H1 (cell line): Measurements from ENCODE around the gene SSU72. TPM values are rescaled to one million over a fixed set of nuclear protein-coding genes. Genes with fewer than 3 reads are reported as not detected.
A peak's percentile ranks its signal among the peaks of the same experiment; 100 is the strongest.

Experiments used
- CTBP2 ChIP-seq: IDR thresholded peaks from 2 replicates; pipeline ENCODE4 v1.7.0; 2011; ENCODE audit warnings: borderline replicate concordance, mild to moderate bottlenecking, moderate library complexity, mixed read lengths, low read length; ENCODE audit not compliant: insufficient read depth, insufficient read length
- RAD21 ChIP-seq, 2 experiments: IDR thresholded peaks in 1 of 2; conservative IDR thresholded peaks in 1 of 2; 2 replicates each; pipeline ENCODE4 v1.6.1; 2011; ENCODE audit warnings: low read depth in 2 of 2, low read length in 2 of 2, improper control_type of control experiment in 1 of 2, inconsistent platforms in 1 of 2, mild to moderate bottlenecking in 1 of 2, moderate library complexity in 1 of 2
- SAP30 ChIP-seq: fragments of 300-600 bp; sonication (generic); IDR thresholded peaks from 2 replicates; pipeline ENCODE4 v1.7.1; 2012; ENCODE audit warnings: low read length, moderate library complexity, mild to moderate bottlenecking, inconsistent platforms; ENCODE audit not compliant: insufficient read depth, insufficient replicate concordance
- polyA plus RNA-seq, 7 experiments: library from polyadenylated mRNA; depleted of rRNA in 3 of 7; stranded (reverse) in 5 of 7; unstranded in 2 of 7; fragments of >200 nt in 5 of 7; fragments of 200-250 nt in 2 of 7; gene quantifications; 1 replicate in 5 of 7; 2 replicates in 1 of 7; 4 replicates in 1 of 7; pipeline versions ENCODE4 v1.2.1 to v1.2.3, GENCODE V29; 2011 to 2013; ENCODE audit warnings: missing spikeins in 2 of 7, mixed read lengths in 2 of 7
- total RNA-seq: library from RNA; stranded (reverse); fragmentation: NEBNext Ultra II Directional; extraction: Animal tissue kit (Norgen Biotek cat#: 25700); gene quantifications from 2 replicates; pipeline ENCODE4 v1.2.1, GENCODE V29; 2021
- TF ChIP-seq, protein P1 (sequence below): IDR thresholded peaks from 2 replicates; pipeline ENCODE4 v1.6.1; 2012; ENCODE audit warnings: low read length, inconsistent platforms
- TF ChIP-seq, protein P2 (sequence below): fragments of 300-600 bp; sonication (generic); IDR thresholded peaks from 2 replicates; pipeline ENCODE4 v1.7.1; 2012; ENCODE audit warnings: low read length, moderate library complexity, mild to moderate bottlenecking, inconsistent platforms; ENCODE audit not compliant: insufficient replicate concordance
- TF ChIP-seq, protein P3 (sequence below): IDR thresholded peaks from 2 replicates; pipeline ENCODE4 v1.6.1; 2012; ENCODE audit warnings: inconsistent platforms

The SSU72 gene
- total and polyA plus RNA-seq, 2 of the 8 experiments (the other 6 are each of a cell fraction or from before 2014, with no cell fraction given): 110 to 165 TPM

DNA sequence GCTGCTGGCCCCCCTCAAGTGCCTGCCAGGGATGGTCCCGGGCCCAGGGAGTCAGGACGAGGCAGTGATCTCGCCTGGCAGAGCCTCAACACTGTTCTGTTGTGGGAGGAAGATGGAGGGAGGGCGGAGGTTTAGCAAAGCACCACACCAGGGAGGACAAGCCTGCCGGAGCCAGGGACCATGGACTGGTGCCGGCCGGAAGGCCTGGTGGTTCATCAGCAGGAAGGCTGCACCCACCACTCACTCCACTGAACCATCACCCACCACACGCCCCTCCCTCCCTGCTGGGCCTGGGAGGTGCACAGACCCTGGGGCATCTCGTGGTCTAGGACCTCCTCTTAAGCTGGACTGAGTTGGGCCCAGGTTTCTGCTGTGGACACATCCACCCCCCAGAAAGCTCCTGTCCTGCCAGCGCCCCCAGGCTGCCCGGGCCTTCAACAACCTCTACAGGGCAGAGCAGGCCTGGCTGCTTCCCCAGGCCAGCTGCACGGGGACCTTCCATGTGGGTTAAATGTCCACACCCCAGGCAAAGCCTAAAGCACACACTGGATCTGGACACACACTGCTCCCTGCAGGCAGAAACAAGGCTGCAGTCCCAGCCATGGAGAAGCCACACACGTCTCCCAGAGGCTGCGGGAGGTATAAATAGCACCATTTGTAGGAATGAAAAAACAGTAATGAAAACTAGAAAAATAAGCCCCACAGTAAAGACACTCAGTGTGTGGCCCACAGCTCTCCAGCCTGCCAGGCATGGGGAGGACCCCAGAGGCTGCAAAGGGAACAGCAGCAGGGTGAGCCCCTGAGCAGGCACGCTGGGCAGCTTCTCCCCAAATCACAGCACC lies 23.9 kb downstream of the SSU72 start (continued):
- TF ChIP-seq, protein P1, sequence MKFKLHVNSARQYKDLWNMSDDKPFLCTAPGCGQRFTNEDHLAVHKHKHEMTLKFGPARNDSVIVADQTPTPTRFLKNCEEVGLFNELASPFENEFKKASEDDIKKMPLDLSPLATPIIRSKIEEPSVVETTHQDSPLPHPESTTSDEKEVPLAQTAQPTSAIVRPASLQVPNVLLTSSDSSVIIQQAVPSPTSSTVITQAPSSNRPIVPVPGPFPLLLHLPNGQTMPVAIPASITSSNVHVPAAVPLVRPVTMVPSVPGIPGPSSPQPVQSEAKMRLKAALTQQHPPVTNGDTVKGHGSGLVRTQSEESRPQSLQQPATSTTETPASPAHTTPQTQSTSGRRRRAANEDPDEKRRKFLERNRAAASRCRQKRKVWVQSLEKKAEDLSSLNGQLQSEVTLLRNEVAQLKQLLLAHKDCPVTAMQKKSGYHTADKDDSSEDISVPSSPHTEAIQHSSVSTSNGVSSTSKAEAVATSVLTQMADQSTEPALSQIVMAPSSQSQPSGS: no peak
- TF ChIP-seq, protein P2, sequence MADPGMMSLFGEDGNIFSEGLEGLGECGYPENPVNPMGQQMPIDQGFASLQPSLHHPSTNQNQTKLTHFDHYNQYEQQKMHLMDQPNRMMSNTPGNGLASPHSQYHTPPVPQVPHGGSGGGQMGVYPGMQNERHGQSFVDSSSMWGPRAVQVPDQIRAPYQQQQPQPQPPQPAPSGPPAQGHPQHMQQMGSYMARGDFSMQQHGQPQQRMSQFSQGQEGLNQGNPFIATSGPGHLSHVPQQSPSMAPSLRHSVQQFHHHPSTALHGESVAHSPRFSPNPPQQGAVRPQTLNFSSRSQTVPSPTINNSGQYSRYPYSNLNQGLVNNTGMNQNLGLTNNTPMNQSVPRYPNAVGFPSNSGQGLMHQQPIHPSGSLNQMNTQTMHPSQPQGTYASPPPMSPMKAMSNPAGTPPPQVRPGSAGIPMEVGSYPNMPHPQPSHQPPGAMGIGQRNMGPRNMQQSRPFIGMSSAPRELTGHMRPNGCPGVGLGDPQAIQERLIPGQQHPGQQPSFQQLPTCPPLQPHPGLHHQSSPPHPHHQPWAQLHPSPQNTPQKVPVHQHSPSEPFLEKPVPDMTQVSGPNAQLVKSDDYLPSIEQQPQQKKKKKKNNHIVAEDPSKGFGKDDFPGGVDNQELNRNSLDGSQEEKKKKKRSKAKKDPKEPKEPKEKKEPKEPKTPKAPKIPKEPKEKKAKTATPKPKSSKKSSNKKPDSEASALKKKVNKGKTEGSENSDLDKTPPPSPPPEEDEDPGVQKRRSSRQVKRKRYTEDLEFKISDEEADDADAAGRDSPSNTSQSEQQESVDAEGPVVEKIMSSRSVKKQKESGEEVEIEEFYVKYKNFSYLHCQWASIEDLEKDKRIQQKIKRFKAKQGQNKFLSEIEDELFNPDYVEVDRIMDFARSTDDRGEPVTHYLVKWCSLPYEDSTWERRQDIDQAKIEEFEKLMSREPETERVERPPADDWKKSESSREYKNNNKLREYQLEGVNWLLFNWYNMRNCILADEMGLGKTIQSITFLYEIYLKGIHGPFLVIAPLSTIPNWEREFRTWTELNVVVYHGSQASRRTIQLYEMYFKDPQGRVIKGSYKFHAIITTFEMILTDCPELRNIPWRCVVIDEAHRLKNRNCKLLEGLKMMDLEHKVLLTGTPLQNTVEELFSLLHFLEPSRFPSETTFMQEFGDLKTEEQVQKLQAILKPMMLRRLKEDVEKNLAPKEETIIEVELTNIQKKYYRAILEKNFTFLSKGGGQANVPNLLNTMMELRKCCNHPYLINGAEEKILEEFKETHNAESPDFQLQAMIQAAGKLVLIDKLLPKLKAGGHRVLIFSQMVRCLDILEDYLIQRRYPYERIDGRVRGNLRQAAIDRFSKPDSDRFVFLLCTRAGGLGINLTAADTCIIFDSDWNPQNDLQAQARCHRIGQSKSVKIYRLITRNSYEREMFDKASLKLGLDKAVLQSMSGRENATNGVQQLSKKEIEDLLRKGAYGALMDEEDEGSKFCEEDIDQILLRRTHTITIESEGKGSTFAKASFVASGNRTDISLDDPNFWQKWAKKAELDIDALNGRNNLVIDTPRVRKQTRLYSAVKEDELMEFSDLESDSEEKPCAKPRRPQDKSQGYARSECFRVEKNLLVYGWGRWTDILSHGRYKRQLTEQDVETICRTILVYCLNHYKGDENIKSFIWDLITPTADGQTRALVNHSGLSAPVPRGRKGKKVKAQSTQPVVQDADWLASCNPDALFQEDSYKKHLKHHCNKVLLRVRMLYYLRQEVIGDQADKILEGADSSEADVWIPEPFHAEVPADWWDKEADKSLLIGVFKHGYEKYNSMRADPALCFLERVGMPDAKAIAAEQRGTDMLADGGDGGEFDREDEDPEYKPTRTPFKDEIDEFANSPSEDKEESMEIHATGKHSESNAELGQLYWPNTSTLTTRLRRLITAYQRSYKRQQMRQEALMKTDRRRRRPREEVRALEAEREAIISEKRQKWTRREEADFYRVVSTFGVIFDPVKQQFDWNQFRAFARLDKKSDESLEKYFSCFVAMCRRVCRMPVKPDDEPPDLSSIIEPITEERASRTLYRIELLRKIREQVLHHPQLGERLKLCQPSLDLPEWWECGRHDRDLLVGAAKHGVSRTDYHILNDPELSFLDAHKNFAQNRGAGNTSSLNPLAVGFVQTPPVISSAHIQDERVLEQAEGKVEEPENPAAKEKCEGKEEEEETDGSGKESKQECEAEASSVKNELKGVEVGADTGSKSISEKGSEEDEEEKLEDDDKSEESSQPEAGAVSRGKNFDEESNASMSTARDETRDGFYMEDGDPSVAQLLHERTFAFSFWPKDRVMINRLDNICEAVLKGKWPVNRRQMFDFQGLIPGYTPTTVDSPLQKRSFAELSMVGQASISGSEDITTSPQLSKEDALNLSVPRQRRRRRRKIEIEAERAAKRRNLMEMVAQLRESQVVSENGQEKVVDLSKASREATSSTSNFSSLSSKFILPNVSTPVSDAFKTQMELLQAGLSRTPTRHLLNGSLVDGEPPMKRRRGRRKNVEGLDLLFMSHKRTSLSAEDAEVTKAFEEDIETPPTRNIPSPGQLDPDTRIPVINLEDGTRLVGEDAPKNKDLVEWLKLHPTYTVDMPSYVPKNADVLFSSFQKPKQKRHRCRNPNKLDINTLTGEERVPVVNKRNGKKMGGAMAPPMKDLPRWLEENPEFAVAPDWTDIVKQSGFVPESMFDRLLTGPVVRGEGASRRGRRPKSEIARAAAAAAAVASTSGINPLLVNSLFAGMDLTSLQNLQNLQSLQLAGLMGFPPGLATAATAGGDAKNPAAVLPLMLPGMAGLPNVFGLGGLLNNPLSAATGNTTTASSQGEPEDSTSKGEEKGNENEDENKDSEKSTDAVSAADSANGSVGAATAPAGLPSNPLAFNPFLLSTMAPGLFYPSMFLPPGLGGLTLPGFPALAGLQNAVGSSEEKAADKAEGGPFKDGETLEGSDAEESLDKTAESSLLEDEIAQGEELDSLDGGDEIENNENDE: no peak
- TF ChIP-seq SAP30: no peak
- no peak for TF ChIP-seq CTBP2
- peak; percentile 30 to 32; a peak in 3 of 4 replicates for TF ChIP-seq RAD21 (IDR thresholded peaks at IDR 0.05 in 1 of 2, conservative IDR thresholded peaks at IDR 0.05 in 1 of 2; ENCODE audit: low read depth in 2 of 2, low read length in 2 of 2)
- TF ChIP-seq, protein P3, sequence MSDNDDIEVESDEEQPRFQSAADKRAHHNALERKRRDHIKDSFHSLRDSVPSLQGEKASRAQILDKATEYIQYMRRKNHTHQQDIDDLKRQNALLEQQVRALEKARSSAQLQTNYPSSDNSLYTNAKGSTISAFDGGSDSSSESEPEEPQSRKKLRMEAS: no peak
